GM23338 (cell line): Measurements from ENCODE around the gene ACVRL1. TPM values are rescaled to one million over a fixed set of nuclear protein-coding genes. Genes with fewer than 3 reads are reported as not detected.
A peak's percentile ranks its signal among the peaks of the same experiment; 100 is the strongest.

ENCODE experiments used
- ATAC-seq: fragments of 200-7000 bp; cut with Tn5 transposase; 3 replicates; pipeline ENCODE4 v1.9.1; 2020
- DNase-seq: peaks from one replicate; pipeline ENCODE4 v3.0.0-alpha.2; 2015; ENCODE audit warnings: low spot score
- H2AFZ ChIP-seq: fragments of 200-600 bp; sonication (generic); 2 replicates; pipeline ENCODE4 v1.8.0; 2016; ENCODE audit warnings: antibody characterized with exemption, mild to moderate bottlenecking, moderate library complexity
- H3F3A ChIP-seq: fragments of 200-600 bp; sonication (generic); replicated peaks from 2 replicates; pipeline ENCODE4 v1.8.0; 2017; ENCODE audit warnings: antibody characterized with exemption, mixed run types, low read depth
- H3K27ac ChIP-seq: fragments of 200-600 bp; sonication (generic); 2 replicates; pipeline ENCODE4 v1.6.1; 2016; ENCODE audit warnings: low read depth
- H3K27me3 ChIP-seq: fragments of 200-600 bp; sonication (generic); 2 replicates; pipeline ENCODE4 v1.8.0; 2016; ENCODE audit warnings: mild to moderate bottlenecking, mixed run types, moderate library complexity; ENCODE audit not compliant: insufficient read depth
- H3K36me3 ChIP-seq: fragments of 200-600 bp; sonication (generic); 2 replicates; pipeline ENCODE4 v1.8.0; 2016; ENCODE audit warnings: mild to moderate bottlenecking; ENCODE audit not compliant: insufficient read depth
- H3K4me1 ChIP-seq: fragments of 200-600 bp; sonication (generic); 2 replicates; pipeline ENCODE4 v1.8.0; 2016; ENCODE audit warnings: mild to moderate bottlenecking, moderate library complexity; ENCODE audit not compliant: insufficient read depth
- H3K4me2 ChIP-seq: fragments of 200-600 bp; sonication (generic); 2 replicates; pipeline ENCODE4 v1.7.1; 2017; ENCODE audit warnings: mixed run types
- H3K4me3 ChIP-seq: fragments of 200-600 bp; sonication (generic); 2 replicates; pipeline ENCODE4 v1.6.1; 2016; ENCODE audit warnings: mixed run types
- H3K79me2 ChIP-seq: fragments of 200-600 bp; sonication (generic); replicated peaks from 2 replicates; pipeline ENCODE4 v1.8.0; 2017; ENCODE audit warnings: mild to moderate bottlenecking; ENCODE audit not compliant: insufficient read depth
- H3K9me2 ChIP-seq: fragments of 200-600 bp; sonication (generic); 2 replicates; pipeline ENCODE4 v1.8.0; 2017; ENCODE audit not compliant: insufficient read depth
- H4K20me1 ChIP-seq: fragments of 200-600 bp; sonication (generic); replicated peaks from 2 replicates; pipeline ENCODE4 v1.8.0; 2017; ENCODE audit warnings: mild to moderate bottlenecking; ENCODE audit not compliant: insufficient read depth
- H3K27ac Mint-ChIP-seq: 2 replicates; pipeline ENCODE4 v1.8.0; 2020; ENCODE audit warnings: inconsistent platforms, mild to moderate bottlenecking, moderate library complexity, mixed read lengths
- H3K27me3 Mint-ChIP-seq: 3 replicates; pipeline ENCODE4 v1.8.0; 2022; ENCODE audit warnings: low read depth, mild to moderate bottlenecking, moderate library complexity, mixed read lengths, inconsistent platforms; ENCODE audit not compliant: insufficient read depth, poor library complexity
- H3K36me3 Mint-ChIP-seq: 3 replicates; pipeline ENCODE4 v1.8.0; 2021; ENCODE audit warnings: low read depth, mild to moderate bottlenecking, inconsistent platforms, moderate library complexity, mixed read lengths
- H3K4me1 Mint-ChIP-seq: 3 replicates; pipeline ENCODE4 v1.8.0; 2020; ENCODE audit warnings: mild to moderate bottlenecking, inconsistent platforms, mixed read lengths
- H3K4me3 Mint-ChIP-seq: 3 replicates; pipeline ENCODE4 v1.8.0; 2021; ENCODE audit warnings: moderate library complexity, mild to moderate bottlenecking, inconsistent platforms, mixed read lengths
- H3K9me3 Mint-ChIP-seq: 3 replicates; pipeline ENCODE4 v1.8.0; 2020; ENCODE audit warnings: moderate library complexity, mild to moderate bottlenecking, inconsistent platforms, mixed read lengths
- CREB1 ChIP-seq: fragments of 250-450 bp; sonication (Bioruptor Pico); IDR thresholded peaks from 2 replicates; pipeline ENCODE4 v1.5.0; 2020; ENCODE audit warnings: low read depth, mild to moderate bottlenecking, moderate library complexity
- CTCF ChIP-seq, 2 experiments: fragments of 200-600 bp in 1 of 2; sonication (generic) in 1 of 2; conservative IDR thresholded peaks; 2 replicates each; pipeline versions ENCODE4 v1.5.1 to v1.6.1; 2016 to 2017; ENCODE audit warnings: antibody characterized with exemption in 2 of 2, low read depth in 2 of 2, mild to moderate bottlenecking in 2 of 2, moderate library complexity in 1 of 2
- ETS1 ChIP-seq: IDR thresholded peaks from 2 replicates; pipeline ENCODE4 v1.6.1; 2016; ENCODE audit warnings: antibody characterized with exemption
- EZH2 ChIP-seq: fragments of 200-600 bp; sonication (generic); IDR thresholded peaks from one replicate; pipeline ENCODE4 v1.8.0; 2017; ENCODE audit warnings: antibody characterized with exemption, mild to moderate bottlenecking, low read depth; ENCODE audit not compliant: unreplicated experiment
- EZH2phosphoT487 ChIP-seq: fragments of 200-600 bp; sonication (generic); IDR thresholded peaks from one replicate; pipeline ENCODE4 v1.8.1; 2018; ENCODE audit warnings: antibody characterized with exemption; ENCODE audit not compliant: unreplicated experiment
- JUNB ChIP-seq: IDR thresholded peaks from one replicate; pipeline ENCODE4 v1.6.1; 2016; ENCODE audit warnings: antibody characterized with exemption; ENCODE audit not compliant: unreplicated experiment
- NANOG ChIP-seq: IDR thresholded peaks from 2 replicates; pipeline ENCODE4 v1.6.1; 2016; ENCODE audit warnings: antibody characterized with exemption, borderline replicate concordance
- POLR2AphosphoS5 ChIP-seq: IDR thresholded peaks from 2 replicates; pipeline ENCODE4 v1.6.1; 2016; ENCODE audit warnings: antibody characterized with exemption, low read depth
- REST ChIP-seq: IDR thresholded peaks from one replicate; pipeline ENCODE4 v1.6.1; 2018; ENCODE audit warnings: antibody characterized with exemption; ENCODE audit not compliant: unreplicated experiment
- STAT1 ChIP-seq: IDR thresholded peaks from one replicate; pipeline ENCODE4 v1.6.1; 2016; ENCODE audit warnings: antibody characterized with exemption; ENCODE audit not compliant: unreplicated experiment
- ZNF114 ChIP-seq: fragments of 250-450 bp; sonication (Bioruptor Pico); IDR thresholded peaks from 2 replicates; pipeline ENCODE4 v1.5.0; 2020; ENCODE audit warnings: mild to moderate bottlenecking, moderate library complexity
- ZNF331 ChIP-seq: fragments of 250-450 bp; sonication (Bioruptor Pico); IDR thresholded peaks from 2 replicates; pipeline ENCODE4 v1.5.0; 2020; ENCODE audit warnings: low read depth, mild to moderate bottlenecking, moderate library complexity
- ZNF462 ChIP-seq: fragments of 250-450 bp; sonication (Bioruptor Pico); IDR thresholded peaks from 2 replicates; pipeline ENCODE4 v1.5.0; 2020; ENCODE audit warnings: mild to moderate bottlenecking, moderate library complexity
- polyA plus RNA-seq: library from polyadenylated mRNA; unstranded; fragments of >200 nt; fragmentation: Nextera tagmentation; extraction: Ambion mirVana; gene quantifications from 2 replicates; pipeline ENCODE4 v1.2.1, GENCODE V29; 2016
- total RNA-seq: library from RNA; depleted of rRNA; stranded (reverse); fragments of >200 nt; shearing (Covaris generic); gene quantifications from 2 replicates; pipeline ENCODE4 v1.2.3, GENCODE V29; 2014

Gene ACVRL1
- total and polyA plus RNA-seq, 2 experiments from 2014 or later = 0.28 TPM; not detected in 1

- Mint-ChIP-seq H3K4me1 (peaks cover 22% of the 10 kb centered on the region), H3K4me3 (no peak overlapping the region), H3K27me3 (peaks cover 28% of the 10 kb centered on the region), H3K36me3 (no peaks in the 10 kb centered on the region), H3K9me3 (peaks cover 3% of the 10 kb centered on the region; the same call in 1 of the 3 replicates), H3K27ac (no peak overlapping the region)
- Histone ChIP-seq H2AFZ (0 out of 2 replicates have a peak overlapping the region, but pooled peaks have one; percentile 23), H3K27me3 (peaks cover 38% of the 10 kb centered on the region), H3K4me3 (no peak overlapping the region), H3K4me1 (no peaks in the 10 kb centered on the region), H3K9me2 (no peaks in the 10 kb centered on the region), H4K20me1 (no peaks in the 10 kb centered on the region), H3F3A (no peaks in the 10 kb centered on the region), H3K36me3 (no peaks in the 10 kb centered on the region), H3K4me2 (no peak overlapping the region), H3K79me2 (no peaks in the 10 kb centered on the region), H3K27ac (no peak overlapping the region)
- ATAC-seq = peak; percentile 8; the same call in 1 of the 3 replicates
- peak; percentile 37 for DNase-seq
- TF ChIP-seq ETS1 (no peak), EZH2phosphoT487 (no peak), ZNF331 (no peak), EZH2 (no peak), ZNF462 (CRISPR knock-in tag) (no peak), JUNB (no peak), REST (no peak), POLR2AphosphoS5 (no peak), NANOG (no peak), CTCF (conservative IDR thresholded peaks at IDR 0.05; ENCODE audit: low read depth in 2 of 2) (no peak), CREB1 (CRISPR knock-in tag) (no peak), STAT1 (no peak), ZNF114 (CRISPR knock-in tag) (no peak)
These were observed 4.7 kb downstream of the ACVRL1 start for GRCh38 chr12:51911788-51912711.
